Stimulated activated CD8-positive, alpha-beta memory T cell treated with anti-CD3 and anti-CD28 coated beads, Interleukin-7, amount 100 ng/mL, for 48 hours (primary cell): Measurements from ENCODE around the gene ANO7.

Experiments used
- DNase-seq, 2 donors: peaks; one replicate each; pipeline ENCODE4 v3.0.0-alpha.2; 2020; ENCODE audit warnings: low read depth in 1 of 2; ENCODE audit errors: extremely low read depth in 1 of 2

Gene ANO7

DNA sequence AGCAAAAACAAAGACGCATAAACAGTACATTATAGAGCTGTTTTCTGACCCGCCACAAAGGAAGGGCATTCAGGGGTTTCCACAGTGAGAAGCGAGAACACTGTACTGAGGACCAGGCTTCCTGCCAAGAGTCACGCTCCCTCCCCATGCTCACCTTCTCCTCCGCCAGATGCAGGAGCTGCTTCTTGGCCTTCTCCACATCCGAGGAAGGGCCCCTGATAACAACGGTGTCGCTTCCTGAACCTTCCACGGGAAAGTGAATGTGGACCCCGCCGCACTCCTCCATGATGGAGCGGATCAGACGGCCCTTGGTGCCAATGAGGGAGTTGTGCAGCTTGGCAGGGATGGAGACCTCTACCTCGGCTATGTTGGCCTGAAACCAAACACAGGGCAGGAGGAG lies 53.8 kb downstream of the ANO7 start:
- DNase-seq: no peak

DNA sequence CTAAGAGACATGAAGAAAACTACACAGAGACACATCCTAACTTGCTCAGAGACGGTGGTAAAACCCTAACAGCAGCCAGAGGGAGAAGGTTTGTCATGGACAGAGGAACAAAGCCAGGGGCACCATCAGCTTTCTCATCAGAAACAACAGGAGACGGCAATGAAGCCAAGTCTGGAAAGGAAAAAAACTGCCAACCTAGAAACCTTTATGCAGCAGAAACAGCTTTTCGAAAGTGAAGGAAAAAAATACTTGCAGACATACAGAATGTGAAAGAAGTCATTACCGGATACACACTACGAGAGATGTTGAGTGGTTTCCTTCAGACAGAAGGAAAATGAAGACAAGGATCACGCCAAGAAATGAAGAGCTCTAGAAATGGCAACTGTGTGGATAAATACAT lies 55.9 kb downstream of the ANO7 start:
- DNase-seq: no peak

DNA sequence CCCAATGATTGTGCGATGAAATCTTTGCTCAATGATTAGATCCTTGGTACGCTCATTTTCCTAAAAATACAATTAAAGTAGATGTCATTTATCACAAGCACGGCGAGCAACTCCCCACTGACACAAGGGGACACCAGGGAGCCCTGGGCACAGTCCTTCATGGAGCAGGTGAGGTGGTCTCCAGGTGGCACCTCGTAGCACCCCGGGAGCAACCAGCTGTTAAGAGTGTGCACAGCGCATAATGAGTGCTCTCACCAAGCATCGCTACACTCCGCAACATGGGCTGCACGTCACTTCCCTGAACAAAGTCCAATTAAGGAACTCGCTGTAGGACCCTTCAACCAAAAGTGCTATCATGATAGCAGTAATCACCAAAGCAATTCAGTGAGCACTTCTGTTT lies 59.8 kb downstream of the ANO7 start:
- DNase-seq: no peak

DNA sequence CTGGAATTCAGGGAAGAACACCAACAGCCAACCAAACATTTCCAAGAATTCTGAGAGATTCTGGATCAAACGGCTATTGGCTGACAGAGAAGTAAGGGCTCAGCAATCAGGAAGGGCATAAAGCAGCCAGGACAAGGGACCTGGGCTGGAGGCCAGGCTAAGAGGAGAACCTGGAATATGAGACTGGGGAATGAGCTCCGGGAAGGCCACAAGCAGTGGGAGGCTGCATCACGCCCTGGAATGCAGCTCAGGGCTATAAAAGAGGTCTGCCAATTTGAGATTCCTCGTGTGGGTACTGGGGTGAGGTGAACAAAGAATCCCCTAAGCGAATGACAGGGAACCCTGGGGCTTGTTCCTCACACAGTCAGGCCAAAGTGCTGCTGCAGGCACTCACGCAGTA lies 60.4 kb downstream of the ANO7 start:
- no peak for DNase-seq

DNA sequence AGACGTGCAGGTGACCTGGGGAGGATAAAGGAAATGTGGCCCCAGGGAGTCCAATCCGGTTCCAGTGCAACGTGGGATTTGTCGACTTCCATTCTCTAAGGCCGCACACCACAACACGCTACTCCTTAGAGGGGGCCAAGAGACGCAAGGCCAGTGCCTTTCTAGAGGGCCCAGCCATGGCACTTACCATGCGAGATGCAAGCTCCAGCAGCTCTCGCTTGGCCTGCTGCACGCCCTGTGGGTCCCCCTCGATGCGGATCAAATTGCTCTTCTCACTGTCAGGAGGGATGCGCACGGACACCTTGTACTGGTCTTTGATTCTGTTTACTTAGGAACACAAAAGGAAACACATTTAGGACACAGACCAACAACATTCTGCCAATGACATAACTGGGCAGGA lies 61.2 kb downstream of the ANO7 start:
- DNase-seq: no peak

DNA sequence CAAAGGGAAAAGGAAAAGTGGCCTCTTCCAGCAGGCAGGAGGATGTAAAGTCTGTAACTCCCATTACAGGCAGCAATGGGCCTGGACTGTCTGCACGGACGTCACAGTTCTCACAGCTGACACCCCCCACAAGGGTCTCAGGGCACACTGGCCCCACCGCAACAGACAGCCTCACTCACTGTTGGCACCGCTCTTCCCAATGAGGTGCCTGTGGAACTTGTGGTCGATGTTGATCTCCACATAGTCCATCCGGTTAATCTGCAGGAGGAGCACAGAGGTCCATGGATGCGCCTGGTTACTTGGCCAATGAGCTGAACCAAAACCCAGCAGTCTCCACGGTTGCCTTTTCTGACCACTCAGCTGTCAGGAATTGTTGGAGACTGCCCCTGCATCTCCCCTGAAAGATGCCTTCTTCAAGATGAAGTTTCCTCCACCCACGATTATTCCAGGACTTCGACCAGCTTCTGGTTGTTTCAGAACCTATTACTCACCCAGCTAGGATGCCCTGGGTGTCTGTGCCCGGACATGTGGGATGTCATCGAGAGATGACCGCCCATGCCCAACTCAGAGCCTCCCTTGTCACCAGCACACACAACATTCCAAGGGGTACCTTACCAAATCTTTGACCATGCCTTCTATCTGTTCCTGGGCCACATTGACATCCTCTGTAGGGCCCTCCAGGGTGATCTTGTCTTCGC lies 64.5 kb downstream of the ANO7 start:
- DNase-seq: no peak

DNA sequence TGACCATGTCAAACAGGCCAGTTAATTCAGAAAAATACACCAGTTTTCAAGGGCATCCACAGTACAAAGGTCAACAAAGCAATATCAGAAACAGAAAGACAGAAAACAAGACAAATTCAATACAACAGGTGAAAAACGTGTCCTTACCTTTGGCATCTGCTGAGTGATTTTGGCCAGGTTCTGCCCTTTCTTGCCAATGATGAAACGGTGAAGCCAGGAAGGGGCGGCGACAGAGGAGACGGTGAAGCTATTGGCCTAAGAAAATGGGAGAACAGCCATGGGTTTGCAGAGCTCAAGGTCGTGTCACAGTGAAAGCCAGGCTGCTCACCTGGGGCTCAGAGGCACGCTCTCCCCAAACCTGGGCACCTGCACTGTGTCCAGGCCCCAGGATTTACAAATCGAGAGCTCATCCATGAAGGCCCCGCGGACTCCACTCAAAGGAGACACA lies 66.5 kb downstream of the ANO7 start:
- DNase-seq: no peak

DNA sequence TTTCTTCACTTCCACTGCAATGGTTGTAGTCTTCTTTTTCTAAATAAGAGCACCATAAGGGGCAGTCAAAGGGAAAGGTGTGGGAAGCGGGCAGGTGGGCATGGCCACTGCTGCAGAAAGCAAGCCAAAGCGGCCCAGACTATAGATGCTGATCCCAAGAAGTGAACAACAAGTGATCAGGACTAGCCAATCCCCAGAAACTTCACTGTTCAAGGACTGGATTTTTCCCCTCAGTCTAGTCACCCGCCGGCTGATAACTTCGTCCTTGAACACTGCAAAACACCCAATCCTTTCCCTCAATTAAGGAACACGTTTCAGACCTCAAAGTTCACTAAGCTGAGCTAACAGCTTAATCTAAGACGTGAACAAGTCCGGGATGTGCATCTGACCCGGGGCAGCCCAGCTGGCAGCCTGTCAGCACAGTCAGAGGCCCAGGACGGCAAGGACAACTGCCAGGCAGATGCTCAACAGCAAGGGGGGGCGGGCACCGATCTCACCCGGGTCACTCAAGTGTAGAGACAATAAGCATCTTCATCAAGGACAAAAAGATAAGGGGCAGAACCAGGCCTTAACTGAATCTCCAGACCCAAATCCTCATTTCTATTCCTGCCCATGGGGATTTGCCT lies 67.2 kb downstream of the ANO7 start:
- DNase-seq: no peak

DNA sequence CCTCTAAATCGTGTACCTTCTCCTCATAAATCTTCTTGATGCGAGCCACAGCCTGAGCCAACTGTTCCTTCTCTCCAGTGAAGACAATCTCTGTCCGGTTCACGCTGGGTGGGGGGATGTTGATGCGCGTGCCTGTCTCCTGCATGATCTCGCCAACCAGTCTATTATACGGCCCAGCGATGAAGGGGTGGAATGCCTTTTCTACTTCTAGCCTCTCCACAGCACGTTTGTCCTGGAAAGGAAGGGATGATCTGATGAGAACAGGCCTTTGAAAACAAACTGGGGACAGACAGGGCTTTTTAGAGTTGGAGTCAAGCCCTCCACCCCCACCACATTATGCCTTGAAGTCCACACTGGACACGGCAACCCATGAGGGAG lies 67.7 kb downstream of the ANO7 start:
- DNase-seq: no peak

DNA sequence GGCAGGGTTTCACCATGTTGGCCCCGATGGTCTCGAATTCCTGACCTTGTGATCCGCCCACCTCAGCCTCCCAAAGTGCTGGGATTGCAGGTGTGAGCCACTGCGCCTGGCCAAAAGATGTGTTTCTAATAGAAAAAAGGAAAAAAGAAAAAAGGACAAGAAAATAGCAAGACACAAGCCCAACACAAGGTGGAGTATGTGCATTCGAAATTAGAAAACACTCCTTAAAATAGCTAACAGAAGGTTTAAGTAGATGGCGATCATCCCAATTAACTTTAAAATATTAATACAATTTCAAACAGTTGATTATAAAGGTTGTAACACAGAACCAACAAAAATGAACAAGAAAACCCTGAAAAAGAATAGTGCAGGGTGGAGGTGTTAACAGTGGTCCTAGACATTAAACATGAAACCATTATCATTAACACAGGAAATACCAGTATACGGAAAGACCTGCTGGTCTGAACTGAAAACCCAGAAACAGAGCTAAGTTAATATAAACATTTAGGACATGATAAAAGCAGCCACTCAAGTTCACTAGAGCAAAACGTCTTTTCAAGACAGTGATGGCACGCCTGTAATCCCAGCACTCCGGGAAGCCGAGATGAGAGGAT lies 69.0 kb downstream of the ANO7 start:
- no peak for DNase-seq

DNA sequence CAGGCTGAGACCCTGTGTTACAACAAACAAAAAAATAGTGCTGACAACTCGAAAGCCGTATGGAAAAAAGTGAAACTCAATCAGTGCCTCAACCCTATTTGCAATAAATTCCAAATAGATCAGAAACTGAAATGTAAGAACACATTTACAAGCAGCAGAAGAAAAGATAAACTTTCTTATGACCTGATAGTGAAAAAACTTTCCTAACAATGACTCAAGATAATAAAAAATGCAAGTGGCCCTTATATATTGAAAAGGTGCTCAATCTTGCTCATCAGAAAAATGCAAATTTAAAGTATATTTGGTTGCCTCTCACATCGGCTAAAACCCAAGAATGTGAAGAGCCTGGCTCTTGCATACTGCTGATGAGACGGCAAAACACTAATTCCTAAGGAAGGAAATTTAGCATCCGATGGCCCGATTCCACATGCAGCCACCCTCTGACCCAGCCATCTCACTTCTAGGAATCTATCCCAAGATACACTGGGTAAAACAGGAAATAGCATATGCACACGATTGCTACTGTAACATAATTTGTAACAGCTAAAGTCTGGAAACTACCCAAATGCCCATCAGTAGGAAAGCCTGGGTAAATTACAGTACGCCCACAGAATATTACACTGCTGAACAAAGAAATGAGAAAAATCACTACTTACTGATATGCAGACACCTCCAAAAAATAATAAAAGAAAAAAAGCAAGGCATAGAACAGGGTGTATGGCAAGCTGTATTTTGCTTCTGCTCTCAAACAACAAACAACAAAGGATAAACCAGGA lies 70.2 kb downstream of the ANO7 start:
- DNase-seq: no peak

DNA sequence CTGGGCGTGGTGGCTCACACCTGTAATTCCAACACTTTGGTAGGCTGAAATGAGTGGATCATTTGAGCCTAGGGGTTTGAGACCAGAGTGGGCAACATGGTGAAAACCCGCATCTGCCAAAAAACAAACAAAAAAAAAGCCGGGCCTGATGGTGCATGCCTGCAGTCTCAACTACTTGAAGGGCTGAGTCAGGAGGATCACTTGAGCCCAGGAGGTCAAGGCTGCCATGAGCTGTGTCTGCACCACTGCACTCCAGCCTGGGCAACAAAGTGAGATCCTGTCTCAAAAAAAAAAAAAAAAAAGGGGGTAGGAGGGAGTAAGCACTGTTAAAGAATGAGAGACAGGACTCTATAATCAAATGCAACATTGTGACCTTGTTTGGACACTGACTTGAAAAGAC lies 72.4 kb downstream of the ANO7 start:
- no peak for DNase-seq

DNA sequence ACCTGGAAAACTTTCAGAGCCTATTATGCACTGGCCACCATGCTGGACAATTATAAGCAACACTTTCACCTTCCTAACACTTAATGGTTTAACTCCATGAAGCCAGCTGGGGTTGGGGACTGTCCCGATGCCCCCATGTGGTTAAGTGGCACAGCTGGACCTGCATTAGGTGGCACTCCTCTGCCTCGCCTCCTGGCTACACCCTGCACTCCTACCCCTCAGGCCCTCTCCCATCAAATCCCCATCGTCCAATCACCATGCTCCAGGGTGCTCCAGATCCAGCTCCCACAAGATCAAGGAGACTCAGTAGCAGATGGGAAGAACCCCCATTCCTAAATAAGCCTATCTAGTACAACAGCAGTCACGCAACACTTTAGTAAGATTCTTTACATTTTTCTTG lies 73.2 kb downstream of the ANO7 start:
- DNase-seq: no peak

DNA sequence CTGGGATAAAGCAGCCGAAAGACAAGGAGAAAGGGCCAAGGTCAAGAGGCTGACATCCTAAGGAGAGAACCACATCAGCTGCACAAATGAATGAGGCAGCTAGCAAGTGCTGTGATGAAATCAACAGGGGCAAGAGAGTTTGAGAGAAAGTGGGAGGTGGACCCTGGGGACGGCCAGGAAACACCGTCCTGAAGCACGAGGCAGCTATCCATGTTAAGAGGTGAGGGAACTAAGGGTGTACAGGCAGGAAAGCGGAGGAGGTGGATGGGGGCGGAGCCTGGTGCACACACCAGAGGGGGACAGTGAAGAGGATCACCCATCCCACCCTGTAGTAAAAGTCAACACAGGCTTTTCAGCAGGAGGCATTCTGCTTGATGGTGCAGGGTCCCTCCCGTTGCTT lies 74.6 kb downstream of the ANO7 start:
- DNase-seq: no peak

DNA sequence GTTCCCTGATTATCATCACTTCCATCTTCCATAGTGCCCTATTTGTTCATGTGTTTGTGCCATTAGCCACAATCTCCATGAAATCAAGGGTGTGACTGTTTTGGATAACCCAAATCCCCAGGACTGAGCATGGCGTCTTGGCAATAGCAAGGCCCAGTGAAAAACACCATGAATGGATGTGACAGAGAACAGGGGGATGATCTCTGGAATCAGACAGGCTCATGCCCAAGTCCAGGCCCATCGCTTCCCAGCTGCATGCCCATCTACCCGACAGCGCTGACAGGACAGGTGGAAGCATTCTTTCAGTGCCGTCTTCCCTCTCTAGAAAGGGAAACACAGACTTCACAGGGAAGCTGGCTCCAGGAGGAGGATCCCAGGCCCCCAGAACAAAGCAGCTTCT lies 77.0 kb downstream of the ANO7 start:
- no peak for DNase-seq

DNA sequence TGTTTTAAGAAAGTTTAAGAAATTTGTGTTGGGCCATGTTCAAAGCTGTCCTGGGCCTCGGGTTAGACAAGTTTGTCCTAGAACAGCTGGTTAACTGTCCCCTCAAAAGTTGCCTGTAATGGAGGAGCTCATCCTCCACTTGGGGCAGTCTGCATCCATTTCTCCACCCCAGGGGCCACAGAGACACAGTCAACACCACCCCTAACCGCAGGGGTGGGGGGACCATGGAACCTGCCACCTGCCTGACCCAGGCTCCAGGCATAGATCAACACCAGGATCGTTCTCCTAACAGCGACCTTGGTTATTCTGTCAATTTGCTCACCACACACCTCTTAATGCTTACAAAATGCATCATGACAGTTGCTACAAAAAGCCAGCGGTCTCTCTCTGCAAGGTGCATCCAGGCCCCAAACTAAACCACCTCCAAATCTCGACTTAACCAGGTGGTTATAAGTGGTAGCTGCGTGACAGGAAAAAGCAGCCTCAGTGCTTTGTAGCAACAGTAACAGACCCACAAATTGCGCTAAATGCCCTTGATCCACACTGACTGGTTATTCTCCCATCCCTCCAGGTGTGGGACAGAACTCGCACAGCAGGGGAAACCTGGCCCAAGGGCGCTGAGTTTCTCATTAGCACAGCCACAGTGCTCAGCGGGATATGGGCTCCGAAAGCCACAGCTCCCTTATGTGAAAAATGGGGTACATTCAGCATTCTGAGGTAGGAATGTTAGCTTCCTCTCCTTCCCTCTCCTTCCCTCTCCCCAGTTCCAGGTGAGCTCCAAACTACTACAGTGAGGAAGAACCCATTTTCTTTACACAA lies 79.0 kb downstream of the ANO7 start:
- no peak for DNase-seq

DNA sequence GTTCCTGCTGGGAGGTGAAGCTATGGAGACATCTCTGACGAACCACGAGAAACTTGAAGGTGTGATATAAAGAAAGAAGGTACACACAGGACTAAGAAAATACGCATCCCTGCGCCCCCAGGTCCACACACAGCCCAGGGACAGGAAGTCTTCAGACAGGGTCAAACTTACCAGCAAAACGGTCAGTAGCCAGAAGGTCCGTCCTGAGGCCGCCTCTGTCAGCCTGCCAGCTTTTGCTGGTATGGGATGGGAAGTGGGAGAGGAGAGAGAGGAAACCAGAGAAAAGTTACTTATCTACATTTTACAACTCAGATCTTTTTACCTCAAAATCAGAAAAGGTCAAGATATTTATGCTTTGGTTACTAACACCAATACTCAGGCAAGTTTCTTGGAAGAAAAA lies 79.8 kb downstream of the ANO7 start:
- no peak for DNase-seq

DNA sequence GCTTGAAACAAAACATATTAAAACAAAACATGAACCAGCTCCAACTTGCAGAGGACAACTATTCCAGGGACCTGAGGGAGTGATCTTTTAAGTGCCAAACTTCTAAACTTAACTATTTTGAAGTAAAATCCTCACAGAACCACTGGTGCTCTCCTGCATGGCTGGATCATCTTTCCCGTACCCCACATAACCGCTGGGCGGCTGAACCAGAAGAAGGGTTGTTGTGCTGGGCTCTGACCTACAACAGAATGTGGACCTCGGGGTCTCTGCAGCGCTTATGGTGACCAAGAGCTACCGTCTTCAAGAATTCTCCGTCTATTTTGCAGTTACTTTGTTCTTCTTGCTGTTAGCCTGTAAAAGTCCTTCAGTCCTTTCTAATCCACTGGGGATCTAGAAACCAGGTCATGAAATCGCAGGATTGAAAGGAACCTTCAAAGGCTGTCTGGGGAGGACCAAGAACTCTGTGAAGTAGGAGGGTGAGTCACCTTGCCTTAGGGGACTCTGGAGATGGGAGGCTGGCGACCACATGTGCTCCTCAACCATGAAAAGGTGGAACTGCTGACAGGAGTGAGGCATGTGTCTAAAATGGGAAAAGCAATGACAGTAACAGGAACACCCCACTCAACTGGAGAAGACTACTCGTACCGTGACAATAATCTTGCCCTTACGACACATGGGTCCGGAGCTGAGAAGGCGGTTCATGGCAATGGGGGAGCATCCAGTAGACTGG lies 80.4 kb downstream of the ANO7 start:
- no peak for DNase-seq

DNA sequence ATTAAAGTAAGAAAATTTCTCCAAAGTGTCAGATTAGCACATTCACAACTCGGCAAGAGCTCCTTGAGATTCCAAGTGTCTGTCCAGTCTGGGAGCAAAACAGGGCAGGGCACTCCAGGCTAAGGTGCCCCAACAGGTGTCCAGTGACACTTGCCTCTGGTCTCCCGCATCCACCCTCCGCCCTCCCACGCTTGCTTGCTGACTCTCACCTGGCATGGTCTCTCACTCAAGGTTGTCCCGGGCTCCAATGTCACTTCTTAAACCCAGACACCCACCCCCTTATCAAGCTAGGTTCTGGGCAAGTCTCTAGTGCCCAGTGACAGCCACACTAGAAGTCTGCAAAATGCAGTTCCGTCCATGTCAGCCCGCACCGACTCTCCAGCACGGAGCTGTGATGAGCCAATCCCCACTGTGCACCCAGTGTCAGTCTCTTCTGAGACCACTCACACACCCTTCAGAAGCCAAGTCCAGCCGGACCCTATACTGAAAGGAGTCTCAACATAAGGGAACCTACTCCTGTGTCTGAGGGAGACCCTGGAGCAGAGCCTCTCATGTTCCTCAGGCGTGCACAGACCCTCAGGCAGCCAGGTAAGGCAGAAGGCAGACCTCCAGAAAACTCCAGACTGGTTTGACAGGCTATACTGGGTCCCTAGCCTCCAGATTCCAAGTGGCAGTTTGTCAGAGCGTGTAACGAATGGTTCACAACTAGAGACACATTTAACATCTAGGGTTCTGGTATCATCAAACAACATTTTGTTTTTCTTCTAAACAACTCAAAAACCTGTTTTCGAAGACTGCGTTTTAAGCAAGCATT lies 81.4 kb downstream of the ANO7 start:
- no peak for DNase-seq
